Stimulated activated CD4-positive, alpha-beta T cell treated with anti-CD3 and anti-CD28 coated beads, Interleukin-1b, Interleukin-23, amount 100 ng/mL, for 48 hours (primary cell): ENCODE results near the gene ANKRD55.
"Not testable (repeated sequence)": the region's sequence is repeated elsewhere in the genome, so short reads cannot be mapped to it uniquely, and the experiment has no call there.

Experiments used
- DNase-seq: peaks from one replicate; pipeline ENCODE4 v3.0.0-alpha.2; 2020

The ANKRD55 gene

DNA sequence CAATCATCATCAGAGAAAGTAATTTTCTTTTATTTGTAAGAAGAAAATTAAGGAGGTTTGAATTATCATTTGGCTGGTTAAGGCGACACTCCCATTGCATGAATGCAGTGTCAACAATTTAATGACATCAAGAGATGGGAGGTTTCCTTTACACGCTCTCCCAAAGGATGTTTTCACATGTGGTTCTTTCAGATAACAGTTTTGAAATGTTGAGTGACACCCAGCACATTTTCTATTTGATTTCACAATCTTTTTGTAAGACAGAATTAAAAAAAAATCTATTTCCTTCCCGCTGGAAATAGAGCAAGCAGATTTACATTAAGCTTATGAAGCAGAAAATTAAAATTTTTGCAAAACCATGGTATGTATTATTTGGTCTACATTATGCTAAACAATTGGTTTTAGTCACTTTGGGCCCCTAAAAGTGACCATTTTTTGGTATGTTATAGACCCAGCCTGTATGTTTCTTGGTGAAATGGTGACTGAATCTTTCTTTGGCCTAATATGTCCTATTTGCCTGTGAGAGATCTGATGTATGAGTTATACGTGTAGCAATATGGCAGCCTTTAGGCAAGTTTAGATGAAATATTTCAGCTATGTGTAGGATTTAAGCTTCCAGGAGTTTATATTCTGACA is 18.9 kb upstream of the ANKRD55 start:
- DNase-seq: no peak

DNA sequence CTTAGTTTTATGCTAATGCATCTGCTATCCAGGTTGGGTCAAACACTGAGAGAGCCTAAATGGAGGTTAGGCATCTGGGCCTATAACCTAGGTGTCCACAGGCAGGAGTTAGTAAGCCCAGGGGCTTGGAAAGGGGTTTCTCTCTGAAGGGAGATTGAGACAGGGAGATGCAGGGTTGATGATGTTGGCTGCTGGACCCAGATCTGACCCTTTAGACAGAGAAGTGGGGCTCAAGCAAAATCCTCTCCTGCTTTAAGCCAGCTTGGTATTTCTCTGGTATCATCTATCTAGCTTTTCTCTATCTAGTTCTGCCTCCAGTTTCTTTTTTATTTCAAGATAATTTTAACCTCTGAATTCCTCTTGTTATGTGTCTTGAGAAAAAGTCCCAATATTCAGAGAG is 18.3 kb upstream of the ANKRD55 start:
- no peak for DNase-seq

DNA sequence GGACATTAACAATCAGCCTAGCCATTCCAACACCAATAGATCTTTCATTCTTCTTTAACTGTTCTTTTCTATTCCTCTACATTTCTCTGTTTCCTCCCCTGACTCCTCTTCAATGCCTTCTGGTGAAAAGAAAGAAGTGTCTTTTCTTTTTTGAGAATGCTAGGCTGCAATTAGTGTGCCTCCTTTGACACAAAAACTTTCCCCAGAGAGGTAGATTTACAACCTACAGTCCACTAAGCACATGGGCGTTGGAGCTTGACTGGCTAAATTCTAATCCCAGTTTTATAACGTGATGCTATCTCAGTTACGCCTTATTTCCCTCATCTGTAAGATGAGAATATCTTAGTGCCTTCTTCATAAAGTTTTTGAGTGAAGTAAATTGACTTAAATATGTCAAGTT is 16.9 kb upstream of the ANKRD55 start:
- no peak for DNase-seq

DNA sequence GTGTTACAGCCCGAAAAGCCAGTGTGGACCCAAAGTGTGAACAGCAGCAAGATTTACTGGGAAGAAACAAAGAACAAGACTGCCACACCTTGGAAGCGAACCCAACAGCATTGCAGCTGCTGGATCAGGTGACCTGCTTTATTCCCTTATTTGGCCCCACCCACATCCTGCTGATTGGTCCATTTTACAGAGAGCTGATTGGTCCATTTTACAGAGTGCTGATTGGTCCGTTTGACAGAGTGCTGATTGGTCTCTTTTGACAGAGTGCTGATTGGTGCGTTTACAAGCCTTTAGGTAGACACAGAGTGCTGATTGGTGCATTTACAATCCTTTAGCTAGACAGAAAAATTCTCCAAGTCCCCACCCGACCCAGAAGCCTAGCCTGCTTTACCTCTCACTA is 16.0 kb upstream of the ANKRD55 start:
- DNase-seq: not testable (repeated sequence)

DNA sequence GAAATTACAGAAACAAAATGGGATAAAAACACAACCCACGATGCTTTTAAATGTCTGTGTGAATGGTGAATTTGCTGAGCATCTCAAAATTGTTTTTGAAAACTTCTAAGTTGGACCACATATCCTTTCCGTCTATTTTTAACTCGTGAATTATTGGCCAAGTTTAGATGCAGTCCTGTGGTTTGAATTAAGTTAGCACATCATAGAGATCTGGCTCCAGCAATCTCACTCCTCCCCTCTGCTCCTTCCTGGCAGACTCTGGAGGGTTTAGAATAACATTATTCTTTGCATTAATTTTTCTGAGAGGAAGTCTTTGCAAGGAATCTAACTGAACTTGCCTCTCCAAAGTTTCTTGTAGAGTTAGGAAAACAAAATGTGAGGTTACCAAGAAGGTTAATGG is 14.5 kb upstream of the ANKRD55 start:
- DNase-seq: no peak

DNA sequence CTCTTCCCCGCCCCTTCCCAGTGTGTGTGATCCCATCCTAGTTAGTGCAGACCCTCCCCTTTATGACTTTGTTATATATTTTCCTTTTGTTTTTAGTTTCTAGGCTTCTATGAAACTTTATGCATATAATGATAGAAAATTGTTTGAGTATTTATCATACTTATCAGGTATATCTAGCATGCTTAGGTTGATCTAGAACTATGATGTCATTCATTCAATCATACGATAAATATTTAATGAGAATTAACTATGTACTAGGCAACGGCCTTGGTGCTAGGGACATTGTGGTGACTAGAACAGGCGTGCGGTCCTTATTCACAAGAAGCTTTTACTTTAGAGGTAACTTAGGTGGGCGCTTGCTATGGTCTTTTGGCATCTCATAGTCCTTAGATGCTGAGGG is 13.6 kb upstream of the ANKRD55 start:
- DNase-seq: no peak

DNA sequence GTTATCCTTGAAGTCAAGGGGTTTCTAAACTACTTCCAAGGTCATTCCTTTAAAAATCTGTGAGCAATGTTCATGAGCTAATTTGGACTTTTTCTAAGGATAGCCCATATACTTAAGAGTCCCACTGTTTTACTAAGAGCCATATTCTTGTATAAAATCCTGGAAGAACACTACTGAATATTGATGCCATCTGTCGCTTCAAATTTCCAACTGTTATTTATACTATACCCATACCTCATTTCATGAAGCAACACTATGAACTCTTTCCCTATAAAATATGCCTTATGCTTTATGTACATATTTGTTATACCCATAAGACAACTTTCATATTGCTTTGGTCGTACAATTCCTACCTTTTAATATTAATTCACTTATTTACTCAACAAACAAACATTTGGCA is 12.4 kb upstream of the ANKRD55 start:
- DNase-seq: no peak

DNA sequence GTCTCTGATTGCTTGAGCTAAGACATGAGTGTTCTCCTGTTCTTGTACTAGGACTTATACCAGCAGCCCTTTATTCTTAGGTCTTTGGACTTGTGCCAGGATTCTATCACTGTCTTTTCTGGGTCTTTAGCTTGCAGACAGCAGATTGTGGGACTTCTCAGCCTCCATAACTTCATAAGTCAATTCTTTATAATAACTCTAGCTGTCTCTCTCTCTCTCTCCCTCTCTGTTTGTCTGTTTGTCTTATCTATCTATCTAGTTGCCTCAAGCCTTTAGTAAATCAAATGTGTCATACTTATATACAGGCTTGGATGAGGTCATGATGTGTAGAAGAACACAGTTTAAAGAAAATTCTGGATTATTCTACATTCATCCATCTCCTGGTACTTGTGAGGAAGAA is 11.5 kb upstream of the ANKRD55 start:
- DNase-seq: no peak

DNA sequence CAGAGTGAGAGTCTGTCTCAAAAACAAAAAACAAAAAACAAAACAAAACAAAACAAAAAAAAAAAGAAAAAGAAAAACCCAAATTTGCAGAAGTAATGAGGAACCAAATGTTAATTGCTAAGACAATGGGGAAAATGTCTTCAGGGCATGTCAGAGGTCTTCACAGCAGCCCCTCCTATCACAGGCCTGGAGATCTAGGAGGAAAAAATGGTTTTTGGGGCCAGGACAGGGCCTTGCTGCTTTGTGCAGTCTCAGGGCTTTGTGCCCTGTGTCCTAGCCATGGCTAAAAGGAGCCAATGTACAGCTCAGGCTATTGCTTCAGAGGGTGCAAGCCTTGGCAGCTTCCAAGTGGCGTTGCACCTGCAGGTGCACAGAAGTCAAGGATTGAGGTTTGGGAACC is 9.1 kb upstream of the ANKRD55 start:
- DNase-seq: not testable (repeated sequence)

DNA sequence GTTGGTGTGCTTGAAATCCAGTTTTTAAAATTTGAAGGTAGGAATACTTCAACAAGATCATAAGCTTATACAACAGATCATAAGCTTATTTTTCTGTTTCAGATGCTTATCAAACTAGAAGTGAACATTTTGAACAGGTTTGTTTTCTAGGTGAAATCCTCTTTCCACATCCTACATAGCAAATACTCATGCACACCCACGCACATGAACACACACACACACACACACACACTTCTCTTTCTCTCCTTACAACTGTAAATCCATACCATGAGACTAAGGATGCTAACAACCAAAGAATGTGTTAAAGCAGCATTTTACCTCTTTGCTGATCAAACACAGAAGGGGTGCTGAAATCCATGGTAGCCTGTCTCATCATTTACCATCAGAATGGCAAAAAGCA is 592 bp downstream of the ANKRD55 start:
- DNase-seq: no peak

DNA sequence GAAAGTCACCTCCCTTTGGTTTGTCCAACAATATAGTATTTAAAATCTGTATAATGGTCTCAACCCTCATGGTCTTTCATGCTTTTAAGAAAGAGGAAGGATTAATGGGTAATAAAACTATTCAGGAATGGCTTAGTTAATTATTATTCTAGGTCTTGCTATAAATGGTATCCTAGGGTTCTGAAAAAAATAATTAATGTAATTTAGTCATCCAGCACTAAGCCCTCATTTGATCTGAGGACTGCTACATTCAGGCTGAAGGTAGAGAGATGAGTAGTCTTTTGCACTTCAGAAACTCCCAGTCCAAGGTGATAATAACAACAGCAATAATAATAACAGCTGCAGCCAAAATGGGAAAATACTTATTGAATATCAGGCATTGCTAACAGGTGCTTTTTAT is 2.6 kb downstream of the ANKRD55 start:
- no peak for DNase-seq

DNA sequence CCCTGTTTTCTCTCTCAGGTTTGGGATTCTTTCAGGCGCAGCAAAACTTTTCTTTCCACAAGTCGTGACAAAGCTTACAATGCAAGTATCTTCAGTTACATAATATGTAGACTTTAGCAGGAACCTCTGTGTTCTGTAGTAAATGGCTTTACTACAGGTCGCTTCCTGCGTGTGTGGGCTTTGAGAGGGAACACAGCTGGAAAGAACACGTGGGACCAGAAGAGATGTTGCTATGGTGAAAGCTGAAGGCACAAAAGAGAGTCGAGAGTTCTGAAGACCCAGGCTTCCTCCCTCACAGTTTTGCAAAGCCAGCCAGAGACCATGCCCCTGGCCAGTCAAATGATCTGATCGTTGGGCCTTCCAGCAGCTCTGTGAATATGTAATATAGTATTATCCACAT is 4.0 kb downstream of the ANKRD55 start:
- DNase-seq: no peak

DNA sequence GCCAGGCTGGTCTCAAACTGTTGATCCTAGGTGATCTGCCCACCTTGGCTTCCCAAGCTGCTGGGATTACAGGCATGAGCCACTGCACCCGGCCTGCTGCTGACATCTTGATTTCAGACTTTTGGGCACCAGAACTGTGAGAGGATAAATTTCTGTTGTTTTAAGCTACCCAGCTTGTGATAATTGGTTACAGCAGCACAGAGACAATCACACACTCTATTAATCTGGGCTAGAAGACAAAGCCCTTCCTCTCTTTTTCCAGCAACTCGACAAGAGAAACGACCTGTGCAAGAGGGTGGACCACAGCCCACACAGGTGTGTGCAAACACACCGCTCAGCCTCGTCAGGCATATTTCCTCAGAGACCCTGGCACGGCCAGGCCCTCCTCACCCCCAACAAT is 4.5 kb downstream of the ANKRD55 start:
- no peak for DNase-seq

DNA sequence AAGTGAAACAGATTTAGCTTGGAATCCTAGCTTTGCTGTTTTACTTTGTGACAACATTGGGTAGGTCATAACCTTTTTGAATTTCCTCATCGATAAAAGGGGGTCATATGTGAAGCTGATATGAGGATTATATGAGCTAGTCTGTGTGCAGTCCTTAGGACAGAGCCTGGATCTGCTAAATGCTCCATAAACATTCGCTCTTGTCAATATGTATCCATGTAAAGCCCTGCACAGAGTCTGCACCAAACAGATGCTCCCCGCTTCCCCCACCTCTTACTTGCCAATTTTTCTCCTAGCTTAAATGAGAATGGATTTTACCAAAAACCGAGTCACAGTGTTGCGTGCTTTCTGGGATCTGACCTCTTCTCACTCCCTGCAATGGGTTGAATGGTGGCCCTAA is 5.4 kb downstream of the ANKRD55 start:
- DNase-seq: no peak

DNA sequence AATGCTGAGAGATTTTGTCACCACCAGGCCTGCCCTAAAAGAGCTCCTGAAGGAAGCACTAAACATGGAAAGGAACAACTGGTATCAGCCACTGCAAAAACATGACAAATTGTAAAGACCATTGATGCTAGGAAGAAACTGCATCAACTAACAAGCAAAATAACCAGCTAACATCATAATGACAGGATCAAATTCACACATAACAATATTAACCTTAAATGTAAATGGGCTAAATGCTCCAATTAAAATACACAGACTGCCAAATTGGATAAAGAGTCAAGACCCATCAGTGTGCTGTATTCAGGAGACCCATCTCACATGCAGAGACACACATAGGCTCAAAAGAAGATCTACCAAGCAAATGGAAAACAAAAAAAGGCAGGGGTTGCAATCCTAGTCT is 9.8 kb downstream of the ANKRD55 start:
- DNase-seq: not testable (repeated sequence)

DNA sequence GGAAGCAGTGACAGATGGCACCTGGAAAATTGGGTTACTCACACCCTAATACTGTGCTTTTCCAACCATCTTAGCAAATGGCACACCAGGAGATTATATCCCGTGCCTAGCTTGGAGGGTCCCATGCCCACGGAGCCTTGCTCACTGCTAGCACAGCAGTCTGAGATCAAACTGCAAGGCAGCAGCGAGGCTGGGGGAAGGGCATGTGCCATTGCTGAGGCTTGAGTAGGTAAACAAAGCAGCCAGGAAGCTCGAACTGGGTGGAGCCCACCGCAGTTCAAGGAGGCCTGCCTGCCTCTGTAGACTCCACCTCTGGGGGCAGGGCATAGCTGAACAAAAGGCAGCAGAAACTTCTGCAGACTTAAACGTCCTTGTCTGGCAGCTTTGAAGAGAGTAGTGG is 11.5 kb downstream of the ANKRD55 start:
- not testable (repeated sequence) for DNase-seq

DNA sequence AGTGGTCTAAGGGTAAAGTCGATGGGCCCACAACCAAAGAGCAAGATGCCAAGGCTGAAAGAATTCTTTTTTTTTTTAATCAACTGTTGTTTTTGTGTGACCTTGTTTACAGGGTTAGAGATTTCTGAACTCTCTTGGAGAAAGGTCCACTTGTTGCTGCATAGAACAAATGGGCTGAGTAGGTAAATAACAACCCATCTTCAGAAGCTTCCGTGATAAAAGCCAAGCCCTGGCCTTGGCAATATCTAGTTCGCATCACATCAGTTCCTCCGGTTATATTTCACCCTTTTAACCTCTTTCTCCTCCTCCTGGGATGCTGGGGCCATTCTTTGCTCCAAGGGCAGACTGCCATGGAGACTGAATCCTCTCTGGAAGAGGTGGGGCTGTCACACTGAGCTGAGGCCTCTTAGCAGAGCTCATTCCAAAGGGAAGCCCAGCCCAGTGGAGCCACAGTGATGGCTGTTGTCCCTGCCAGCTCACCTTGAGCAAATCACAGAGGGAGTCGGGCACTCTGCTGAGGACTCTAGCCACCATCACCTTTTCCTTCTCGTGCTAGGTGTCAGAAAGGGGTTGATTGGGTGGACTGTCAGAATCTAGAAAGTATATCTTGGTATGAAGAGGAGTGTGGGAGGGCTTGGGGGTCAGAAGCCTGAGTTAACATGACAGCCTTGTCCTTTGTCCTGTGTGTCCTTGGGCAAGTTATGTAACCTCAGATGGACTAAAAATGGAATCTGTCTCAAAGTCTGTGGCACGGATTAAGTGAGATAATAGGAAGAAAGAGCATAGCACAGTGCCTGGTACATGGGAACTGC is 17.9 kb downstream of the ANKRD55 start:
- DNase-seq: no peak

DNA sequence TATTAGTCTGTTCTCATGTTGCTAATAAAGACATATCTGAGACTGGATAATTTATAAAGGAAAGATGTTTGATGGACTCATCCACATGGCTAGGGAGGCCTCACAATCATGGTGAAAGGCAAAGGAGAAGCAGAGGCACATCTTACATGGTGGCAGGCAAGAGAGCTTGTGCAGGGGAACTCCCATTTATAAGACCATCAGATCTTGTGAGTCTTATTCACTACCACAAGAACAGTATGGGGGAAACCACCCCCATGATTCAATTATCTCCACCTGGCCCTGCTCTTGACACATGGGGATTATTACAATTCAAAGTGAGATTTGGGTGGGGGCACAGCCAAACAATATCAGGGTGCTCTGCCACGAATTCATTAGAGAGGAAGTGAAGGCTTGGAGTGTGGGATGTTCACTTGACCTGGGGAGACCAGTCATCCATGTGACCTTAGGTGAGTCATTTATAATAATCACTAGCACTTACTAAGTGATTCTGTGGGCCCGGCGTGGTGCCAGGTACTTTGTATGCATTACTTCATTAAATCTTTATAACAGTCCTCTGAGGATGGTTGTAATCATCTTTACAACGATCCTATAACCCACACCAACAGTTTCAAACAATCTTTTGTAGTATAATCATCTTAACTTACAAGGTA is 19.1 kb downstream of the ANKRD55 start:
- DNase-seq: not testable (repeated sequence)

DNA sequence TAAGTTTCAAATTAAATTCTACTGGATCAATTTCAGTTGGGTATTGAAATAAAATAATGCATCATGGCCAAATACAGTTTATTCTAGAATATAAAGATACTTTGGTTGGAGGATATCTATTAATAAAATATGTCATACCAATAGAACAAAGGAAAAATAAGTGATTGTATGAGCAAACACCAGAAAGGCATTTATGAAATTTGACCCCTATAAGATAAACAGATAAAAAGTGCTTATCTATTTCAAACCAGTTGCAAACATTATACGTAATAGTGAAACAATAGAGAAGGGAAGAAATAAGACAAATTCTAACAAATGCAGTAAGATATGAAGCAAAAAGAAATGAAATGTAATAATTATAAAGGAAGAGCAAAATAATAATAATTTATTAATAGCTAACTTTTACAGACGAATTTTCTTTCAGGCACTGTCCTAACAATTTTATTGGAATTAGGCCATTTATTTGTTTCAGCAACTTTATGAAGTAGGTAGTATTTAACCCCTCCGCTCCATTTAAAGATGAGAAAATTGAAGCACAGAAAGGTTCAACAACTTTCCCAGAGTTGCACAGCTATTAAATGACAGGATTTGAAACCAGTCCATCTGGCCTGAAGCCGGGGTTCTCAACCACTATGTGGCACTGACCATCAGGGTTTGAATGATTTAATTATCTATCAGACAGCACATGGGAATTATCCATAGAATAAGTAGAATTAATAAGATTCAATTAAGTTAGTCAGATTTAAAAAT is 20.8 kb downstream of the ANKRD55 start:
- DNase-seq: no peak

DNA sequence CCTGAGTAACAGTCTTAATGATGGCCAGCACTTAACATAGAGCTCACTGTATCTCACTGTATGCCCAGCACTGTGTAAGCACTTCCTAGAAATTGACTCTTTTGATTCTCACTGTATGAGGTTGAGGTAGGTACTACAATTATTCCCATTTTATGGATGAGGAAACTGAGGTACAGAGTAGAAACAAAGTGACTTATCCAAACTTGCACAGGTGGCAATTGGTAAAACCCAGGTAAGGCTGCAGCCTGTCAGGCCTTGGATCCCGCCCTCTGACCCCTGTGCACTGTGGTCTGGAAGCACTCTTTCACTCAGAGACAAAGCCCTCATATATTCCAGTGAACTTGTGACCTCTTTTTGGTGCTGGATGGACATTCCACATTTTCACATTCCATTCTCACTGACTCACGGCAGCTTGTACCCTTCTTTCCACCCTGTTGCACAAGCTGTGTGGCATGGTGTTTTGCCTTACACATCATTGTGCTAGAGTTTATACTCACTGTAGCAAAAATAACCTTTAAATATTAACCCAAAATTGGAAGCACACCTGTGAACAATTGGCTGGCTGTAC is 21.7 kb downstream of the ANKRD55 start:
- no peak for DNase-seq

DNA sequence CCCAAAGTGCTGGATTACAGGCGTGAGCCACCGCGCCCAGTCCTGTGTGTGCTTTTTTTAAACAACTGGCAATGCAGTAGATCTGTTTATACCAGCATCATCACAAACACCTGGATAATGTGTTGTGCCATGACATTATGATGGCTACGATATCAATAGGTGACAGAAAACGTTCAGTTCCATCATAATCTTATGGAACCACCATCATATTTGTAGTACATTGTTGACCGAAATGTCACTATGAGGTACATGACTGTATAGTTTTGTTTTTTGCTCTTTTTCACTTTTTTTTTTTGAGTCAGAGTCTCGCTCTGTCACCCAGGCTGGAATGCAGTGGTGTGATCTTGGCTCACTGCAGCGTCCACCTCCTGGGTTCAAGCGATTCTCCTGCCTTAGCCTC is 24.4 kb downstream of the ANKRD55 start:
- no peak for DNase-seq

DNA sequence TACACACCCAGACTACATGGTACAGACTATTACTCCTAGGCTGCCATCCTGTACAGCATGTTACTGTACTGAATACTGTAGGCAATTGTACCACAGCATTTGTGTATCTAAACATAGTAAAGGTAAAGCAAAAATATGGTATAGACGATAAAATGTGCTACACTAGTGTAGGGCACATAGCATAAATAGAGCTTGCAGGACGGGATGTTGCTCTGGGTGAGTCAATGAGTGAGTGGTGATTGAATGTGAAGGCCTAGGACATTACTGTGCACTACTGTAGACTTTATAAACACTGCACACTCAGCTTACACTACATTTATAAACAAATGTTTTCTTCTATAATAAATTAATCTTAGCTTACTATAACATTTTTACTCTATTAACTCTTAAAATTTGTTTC is 25.6 kb downstream of the ANKRD55 start:
- no peak for DNase-seq
